ENCODE results near the gene C10orf90. TPM values are rescaled to one million over a fixed set of nuclear protein-coding genes. Genes with fewer than 3 reads are reported as not detected.

Gene C10orf90
- total RNA-seq, 4 donors from 2014 or later = 2.1 to 6.5 (median 4.1) TPM

DNA sequence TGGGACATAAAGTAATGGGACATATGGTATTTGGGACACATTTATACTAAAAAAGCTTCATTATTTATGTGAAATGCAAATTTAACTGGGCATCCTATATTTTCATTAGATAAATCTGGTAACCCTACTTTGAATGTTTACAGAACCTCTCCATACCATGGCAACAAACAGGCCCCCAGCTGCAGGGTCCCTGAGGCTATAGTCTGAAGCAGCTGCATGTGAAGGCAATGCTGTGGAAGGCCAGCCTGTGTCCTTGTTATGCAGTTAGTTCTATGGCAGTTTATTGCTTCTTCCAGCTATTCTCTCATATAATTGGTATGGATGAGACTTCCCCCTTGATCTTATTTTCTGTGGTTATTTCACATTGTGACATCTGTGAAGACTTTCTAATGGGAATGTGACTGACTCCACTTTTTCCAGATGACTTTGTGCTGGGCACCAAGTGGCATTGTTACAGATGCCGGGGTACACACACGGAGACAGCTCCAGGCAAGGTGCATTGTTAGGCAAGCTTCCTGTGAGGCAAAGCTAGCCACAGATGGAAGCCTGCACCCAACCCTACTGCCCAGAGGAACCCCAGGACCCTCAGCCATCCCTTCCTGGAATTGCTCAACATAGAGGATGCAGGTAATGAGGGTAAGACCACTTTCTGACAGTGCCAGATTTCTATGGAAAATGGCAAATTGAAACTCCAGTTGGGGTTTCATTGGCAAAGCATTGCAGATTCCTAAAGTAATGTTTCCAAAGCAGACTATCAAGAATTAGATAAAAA, 232.7 kb downstream of the C10orf90 start:
- DNase-seq (ENCODE audit: low spot score in 2 of 2) = no peak
- Histone ChIP-seq H3K27me3 (no peaks in the 10 kb centered on the region), H3K4me3 (no peak overlapping the region), H3K9me3 (no peaks in the 10 kb centered on the region), H3K4me1 (no peaks in the 10 kb centered on the region), H3K27ac (no peak overlapping the region), H3K36me3 (no peaks in the 10 kb centered on the region)
- TF ChIP-seq, protein P1, sequence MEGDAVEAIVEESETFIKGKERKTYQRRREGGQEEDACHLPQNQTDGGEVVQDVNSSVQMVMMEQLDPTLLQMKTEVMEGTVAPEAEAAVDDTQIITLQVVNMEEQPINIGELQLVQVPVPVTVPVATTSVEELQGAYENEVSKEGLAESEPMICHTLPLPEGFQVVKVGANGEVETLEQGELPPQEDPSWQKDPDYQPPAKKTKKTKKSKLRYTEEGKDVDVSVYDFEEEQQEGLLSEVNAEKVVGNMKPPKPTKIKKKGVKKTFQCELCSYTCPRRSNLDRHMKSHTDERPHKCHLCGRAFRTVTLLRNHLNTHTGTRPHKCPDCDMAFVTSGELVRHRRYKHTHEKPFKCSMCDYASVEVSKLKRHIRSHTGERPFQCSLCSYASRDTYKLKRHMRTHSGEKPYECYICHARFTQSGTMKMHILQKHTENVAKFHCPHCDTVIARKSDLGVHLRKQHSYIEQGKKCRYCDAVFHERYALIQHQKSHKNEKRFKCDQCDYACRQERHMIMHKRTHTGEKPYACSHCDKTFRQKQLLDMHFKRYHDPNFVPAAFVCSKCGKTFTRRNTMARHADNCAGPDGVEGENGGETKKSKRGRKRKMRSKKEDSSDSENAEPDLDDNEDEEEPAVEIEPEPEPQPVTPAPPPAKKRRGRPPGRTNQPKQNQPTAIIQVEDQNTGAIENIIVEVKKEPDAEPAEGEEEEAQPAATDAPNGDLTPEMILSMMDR (IDR thresholded peaks at IDR 0.05) = no peak
- TF ChIP-seq EP300 (IDR thresholded peaks at IDR 0.05) (no peak), POLR2AphosphoS5 (IDR thresholded peaks at IDR 0.05) (no peak), POLR2A (IDR thresholded peaks at IDR 0.05) (no peak)
- WGBS = 69% methylated on average over 2 of the region's 2 CpGs

DNA sequence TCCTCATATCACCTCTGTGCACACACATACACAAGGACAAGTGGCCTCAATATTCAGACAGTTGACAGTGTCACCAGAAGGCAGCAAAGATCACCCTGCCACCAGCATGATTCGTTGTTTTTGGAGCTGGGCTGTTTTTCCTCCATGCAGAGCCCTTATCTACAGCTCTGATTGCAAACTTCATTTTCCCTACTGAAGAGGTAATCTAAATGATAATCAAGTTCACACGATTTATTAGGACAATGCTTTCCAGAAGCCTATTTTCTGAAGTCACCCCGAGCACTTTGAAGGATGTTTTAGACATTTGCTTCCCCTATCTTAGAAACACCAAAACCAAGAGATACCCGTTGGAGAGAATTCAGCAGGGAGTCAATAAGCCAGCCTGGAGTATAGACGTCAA, 236.3 kb downstream of the C10orf90 start:
- TF ChIP-seq POLR2AphosphoS5 (IDR thresholded peaks at IDR 0.05) = no peak
- TF ChIP-seq EP300 (IDR thresholded peaks at IDR 0.05) = no peak
- no peak for TF ChIP-seq POLR2A (IDR thresholded peaks at IDR 0.05)
- TF ChIP-seq, protein P1 (IDR thresholded peaks at IDR 0.05) = no peak
- Histone ChIP-seq H3K27me3 (no peaks in the 10 kb centered on the region), H3K27ac (no peak overlapping the region), H3K4me3 (no peak overlapping the region), H3K36me3 (no peaks in the 10 kb centered on the region), H3K9me3 (no peaks in the 10 kb centered on the region), H3K4me1 (no peaks in the 10 kb centered on the region)
- WGBS = 87% methylated on average over 5 of the region's 5 CpGs
- DNase-seq (ENCODE audit: low spot score in 2 of 2) = no peak

DNA sequence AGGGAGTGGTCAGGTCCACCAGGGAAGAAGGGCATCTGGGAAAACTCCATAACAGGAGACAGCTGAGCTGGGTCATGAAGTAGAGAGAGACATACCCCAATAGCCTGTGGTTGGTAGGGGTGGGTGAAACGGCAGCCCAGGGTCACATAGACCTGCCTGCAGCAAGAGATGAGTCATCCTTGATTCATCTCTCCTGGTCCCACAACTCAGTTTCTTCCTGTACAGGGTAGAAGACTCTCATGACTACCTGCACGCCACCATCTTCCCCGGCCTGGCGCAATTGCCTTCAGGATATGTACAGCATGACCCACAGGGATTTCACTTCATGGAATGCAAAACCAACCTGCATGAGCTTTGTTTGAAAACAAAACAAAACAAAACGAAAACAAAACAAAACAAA, 237.1 kb downstream of the C10orf90 start:
- Histone ChIP-seq H3K4me1 (no peaks in the 10 kb centered on the region), H3K27me3 (no peaks in the 10 kb centered on the region), H3K27ac (no peak overlapping the region), H3K36me3 (no peaks in the 10 kb centered on the region), H3K9me3 (no peaks in the 10 kb centered on the region), H3K4me3 (no peak overlapping the region)
- WGBS = 66% methylated on average over 5 of the region's 5 CpGs
- DNase-seq (ENCODE audit: low spot score in 2 of 2) = no peak
- TF ChIP-seq POLR2AphosphoS5 (IDR thresholded peaks at IDR 0.05) (no peak), POLR2A (IDR thresholded peaks at IDR 0.05) (no peak), EP300 (IDR thresholded peaks at IDR 0.05) (no peak)
- TF ChIP-seq, protein P1 (IDR thresholded peaks at IDR 0.05) = no peak

DNA sequence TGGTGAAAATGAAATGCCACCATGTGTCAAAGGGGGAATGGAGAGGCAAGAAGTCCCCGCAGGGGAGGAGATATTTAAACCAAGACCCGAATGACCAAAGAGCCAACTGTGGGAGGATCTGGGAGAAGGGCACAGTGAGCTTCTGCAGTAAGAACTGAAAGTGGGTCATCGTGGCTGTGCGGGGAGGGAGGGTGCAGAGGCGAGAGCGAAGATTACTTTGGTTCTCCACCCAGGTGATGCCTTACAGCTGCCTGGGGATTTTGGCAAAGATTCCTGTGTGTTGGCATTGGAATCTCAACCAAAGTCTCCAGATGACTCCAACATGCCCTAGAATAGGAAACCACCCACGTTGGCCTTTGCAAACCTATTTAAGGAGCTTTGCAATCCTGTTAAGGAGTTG, 238.0 kb downstream of the C10orf90 start:
- Histone ChIP-seq H3K27ac (no peak overlapping the region), H3K4me1 (no peaks in the 10 kb centered on the region), H3K27me3 (no peaks in the 10 kb centered on the region), H3K36me3 (no peaks in the 10 kb centered on the region), H3K9me3 (no peaks in the 10 kb centered on the region), H3K4me3 (no peak overlapping the region)
- WGBS = 63% methylated on average over 7 of the region's 7 CpGs
- TF ChIP-seq POLR2AphosphoS5 (IDR thresholded peaks at IDR 0.05) (no peak), EP300 (IDR thresholded peaks at IDR 0.05) (no peak), POLR2A (IDR thresholded peaks at IDR 0.05) (no peak)
- TF ChIP-seq, protein P1 (IDR thresholded peaks at IDR 0.05) = no peak
- no peak for DNase-seq (ENCODE audit: low spot score in 2 of 2)

DNA sequence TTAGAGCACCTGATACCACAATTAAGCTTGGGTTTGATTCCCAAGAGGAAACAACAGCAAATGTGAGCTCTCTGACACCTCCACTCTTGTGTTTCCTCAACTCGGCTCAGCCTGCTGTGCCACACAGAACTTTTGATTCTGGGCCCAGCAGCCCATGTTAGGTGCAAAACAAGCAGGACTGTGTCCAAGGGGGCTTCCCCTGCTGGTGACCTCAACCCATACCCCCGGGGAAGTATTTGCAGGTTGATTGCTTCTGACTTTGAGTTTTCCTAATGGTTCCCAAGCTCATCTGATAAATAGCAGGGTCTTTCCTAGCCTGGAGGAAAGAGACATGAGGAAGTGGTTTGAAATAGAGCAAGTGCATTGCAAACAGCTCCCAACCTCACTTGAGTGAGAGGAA, 238.7 kb downstream of the C10orf90 start:
- Histone ChIP-seq H3K9me3 (no peaks in the 10 kb centered on the region), H3K4me1 (no peaks in the 10 kb centered on the region), H3K4me3 (no peak overlapping the region), H3K27me3 (no peaks in the 10 kb centered on the region), H3K27ac (no peak overlapping the region), H3K36me3 (no peaks in the 10 kb centered on the region)
- DNase-seq (ENCODE audit: low spot score in 2 of 2) = no peak
- no peak for TF ChIP-seq POLR2AphosphoS5 (IDR thresholded peaks at IDR 0.05)
- no peak for TF ChIP-seq EP300 (IDR thresholded peaks at IDR 0.05)
- TF ChIP-seq, protein P1 (IDR thresholded peaks at IDR 0.05) = no peak
- TF ChIP-seq POLR2A (IDR thresholded peaks at IDR 0.05) = no peak
- 88% methylated on average over 2 of the region's 2 CpGs for WGBS

Measured in suprapubic skin (tissue), 4 donors.